ENCODE measurements around the gene GPR152.

DNA sequence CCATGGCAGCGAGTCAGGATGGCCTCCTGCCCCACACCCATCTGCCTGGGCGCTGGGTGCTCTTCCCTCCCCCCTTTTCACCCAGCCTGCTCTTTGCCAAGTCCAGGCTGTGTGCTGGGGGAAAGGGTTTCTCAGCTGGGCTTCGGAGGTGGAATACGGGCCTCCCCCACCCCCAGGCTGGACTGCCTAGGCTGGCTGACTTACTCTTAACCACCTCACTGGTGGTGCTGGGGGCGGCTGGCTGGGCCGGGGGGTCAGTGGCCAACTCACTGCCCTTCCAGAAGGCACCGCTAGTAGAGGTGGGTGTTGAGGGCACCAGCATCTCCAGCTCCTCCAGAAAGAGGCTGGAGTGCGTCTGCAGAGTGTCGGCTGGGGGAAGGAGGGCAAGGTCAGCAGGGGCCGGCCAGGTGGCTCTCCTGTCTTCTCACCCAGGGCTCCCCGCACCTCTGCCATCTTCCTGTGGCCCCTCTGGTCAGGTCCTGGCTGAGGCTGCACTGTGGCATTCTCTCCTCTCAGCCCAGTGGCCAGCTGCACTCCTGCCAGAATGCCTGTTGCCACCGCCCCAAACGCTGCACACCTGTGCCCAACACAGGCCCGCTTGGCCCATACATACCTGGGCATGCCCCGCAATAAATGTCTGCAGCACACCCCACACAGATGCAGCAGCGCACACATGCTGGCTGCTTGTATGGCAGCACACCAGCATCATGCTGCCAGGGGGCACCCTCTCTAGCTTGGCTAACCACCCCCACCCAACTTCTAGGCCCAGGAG is 42.9 kb upstream of the GPR152 start:
- TF ChIP-seq EZH2phosphoT487 (IDR thresholded peaks at IDR 0.05; ENCODE audit: insufficient read depth, low read depth) = no peak
- TF ChIP-seq EZH2 (IDR thresholded peaks at IDR 0.05; ENCODE audit: insufficient read depth, poor library complexity, severe bottlenecking) = no peak
